GM19043 (cell line): ENCODE measurements around the gene ABCD1.
"Not testable (repeated sequence)": the region's sequence is repeated elsewhere in the genome, so short reads cannot be mapped to it uniquely, and the experiment has no call there.

ENCODE experiments used
- ATAC-seq: cut with Tn5 transposase; IDR thresholded peaks from one replicate; pipeline ENCODE4 v1.9.1; 2021; ENCODE audit warnings: low read depth; ENCODE audit not compliant: unreplicated experiment

ABCD1 gene

GRCh38 chrX:153731117-153731844 lies 6.6 kb downstream of the ABCD1 start:
- no peak for ATAC-seq

- ATAC-seq = no peak
Observed at GRCh38 chrX:153731845-153732215, 7.2 kb downstream of the ABCD1 start.

- no peak for ATAC-seq
Observed at GRCh38 chrX:153732401-153732800, 7.7 kb downstream of the ABCD1 start.

GRCh38 chrX:153733651-153734240 lies 9.1 kb downstream of the ABCD1 start:
- no peak for ATAC-seq

DNA sequence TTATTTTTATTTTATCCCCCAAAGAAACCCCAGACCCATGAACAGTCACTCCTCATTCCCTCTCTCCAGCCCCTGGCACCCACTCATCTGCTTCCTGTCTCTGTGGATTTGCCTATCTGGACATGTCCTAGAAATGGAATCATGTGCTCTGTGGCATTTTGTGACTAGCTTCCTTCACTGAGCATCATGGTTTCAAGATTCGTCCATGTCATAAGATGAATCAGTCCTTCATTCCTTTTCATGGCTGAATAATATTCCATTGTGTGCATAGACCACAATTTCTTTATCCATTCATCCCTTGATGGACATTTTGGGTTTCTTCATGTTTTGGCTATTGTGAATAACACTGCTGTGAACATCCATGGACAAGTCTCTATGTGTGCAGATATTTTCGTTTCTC lies 10.2 kb downstream of the ABCD1 start:
- no peak for ATAC-seq

DNA sequence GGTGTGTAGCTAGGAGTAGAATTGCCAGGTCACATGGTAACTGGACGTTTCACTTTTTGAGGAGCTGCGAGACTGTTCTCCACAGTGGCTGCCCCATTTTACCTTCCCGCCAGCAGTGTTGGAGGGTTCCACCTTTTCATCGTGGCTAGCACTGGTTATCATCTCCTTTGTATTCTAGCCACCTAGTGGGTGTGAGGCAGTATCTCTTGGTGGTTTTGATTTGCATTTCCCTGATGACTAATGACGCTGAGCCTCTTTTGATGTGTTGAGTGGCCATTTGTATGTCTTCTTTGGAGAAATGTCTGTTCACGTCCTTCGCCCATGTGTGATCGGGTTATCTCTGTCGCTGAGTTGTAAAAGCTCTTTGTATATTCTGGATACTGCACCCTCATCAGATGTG lies 10.6 kb downstream of the ABCD1 start:
- no peak for ATAC-seq

GRCh38 chrX:153736071-153736820 lies 11.6 kb downstream of the ABCD1 start:
- ATAC-seq = no peak

DNA sequence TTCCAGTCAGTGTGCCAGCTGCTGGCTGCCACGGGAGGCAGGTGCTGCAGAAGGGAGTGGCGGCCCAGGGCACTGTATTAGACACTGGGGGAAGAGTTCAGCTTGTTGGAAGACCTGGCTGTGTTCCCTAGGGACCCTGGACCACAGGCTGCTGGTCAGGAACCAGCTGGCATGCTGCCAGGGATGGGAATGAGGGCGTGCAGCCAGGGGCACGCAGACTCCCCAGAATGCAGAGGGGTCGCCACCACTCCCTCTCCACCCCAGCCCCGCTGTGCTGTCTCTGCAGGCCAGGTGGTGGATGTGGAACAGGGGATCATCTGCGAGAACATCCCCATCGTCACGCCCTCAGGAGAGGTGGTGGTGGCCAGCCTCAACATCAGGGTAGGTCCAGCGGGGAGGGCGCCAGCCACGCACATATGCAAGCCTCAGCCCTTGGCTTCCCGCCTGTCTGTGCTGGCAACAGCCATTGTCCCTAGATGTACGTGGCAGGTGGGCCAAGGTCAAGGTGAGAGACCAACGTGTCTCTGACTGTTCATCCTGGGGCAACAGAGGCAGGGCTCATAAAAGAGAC lies 12.3 kb downstream of the ABCD1 start:
- ATAC-seq = no peak

- ATAC-seq = no peak
Observed at GRCh38 chrX:153738056-153738605, 13.5 kb downstream of the ABCD1 start.

DNA sequence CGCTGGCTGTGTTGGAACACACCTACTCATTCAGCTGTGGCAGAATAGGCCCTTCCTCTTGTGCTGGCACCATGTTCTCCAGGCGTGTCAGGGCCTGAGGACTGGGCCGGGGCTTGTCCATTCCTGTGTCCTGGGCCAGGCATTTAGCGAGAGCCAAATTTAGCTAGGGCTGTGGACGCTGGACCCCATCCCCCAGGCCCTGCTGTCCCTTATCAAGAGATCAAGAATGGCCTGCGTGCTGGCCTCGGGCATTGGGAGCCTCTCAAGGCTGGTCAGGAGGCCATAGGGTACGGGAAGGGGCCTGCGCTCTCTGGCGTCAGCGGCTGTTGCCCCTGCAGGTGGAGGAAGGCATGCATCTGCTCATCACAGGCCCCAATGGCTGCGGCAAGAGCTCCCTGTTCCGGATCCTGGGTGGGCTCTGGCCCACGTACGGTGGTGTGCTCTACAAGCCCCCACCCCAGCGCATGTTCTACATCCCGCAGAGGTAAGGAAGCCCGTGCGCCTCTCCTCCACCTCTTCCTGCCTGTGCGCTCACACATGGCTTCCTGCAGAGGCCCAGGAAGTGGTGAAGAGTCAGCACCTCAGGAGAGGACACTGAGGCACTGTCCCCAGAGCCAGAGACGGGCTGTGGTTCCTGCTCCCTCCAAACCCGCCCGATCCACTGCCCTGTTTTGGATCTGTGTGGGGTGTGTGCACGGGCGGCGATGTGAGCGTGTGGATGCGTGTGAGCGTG lies 15.3 kb downstream of the ABCD1 start:
- no peak for ATAC-seq

DNA sequence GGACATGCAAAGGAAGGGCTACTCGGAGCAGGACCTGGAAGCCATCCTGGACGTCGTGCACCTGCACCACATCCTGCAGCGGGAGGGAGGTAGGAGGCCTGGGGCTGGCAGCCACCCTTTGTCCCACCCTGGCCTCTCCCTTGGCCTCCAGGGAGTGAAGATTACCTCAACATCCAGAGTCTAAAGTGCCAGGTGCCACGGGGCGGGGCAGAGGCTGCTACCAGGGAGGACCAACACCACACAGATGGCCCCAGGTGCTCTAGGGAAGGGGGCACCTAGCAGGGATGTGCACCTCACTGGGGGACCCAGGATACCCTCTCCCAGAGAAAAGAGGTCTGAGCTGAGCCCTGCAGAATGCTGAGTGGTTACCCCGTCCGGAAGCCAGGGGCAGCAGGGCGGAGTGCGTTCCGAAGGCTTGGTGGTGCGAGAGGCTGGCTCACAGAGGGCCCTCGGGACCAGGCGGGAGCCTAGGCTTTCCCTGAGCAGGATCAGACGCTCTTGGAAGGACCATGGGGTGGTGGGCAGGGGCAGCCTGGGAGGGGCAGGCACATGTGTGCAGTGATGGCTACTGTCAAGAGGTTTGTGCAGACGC lies 16.1 kb downstream of the ABCD1 start:
- no peak for ATAC-seq

DNA sequence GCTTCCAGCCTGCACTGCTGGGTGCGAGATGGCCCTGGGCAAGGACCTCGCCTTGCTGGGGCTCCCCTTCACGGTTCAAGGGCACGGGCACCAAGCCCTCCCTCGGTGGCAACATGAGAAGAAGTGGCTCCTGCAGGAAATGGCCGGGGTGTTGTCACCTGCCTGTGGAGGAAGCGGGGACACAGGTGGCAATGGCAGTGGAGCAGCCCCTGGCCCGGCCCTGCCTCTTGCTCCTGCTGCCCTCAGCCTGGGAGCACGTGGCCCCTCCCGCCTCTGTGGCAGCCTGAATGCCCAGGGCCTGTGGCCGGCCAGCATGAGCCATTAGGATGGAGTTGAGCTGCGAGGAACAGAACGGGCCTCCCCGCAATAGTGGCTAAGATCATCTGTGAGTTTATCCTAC lies 16.8 kb downstream of the ABCD1 start:
- ATAC-seq = no peak

DNA sequence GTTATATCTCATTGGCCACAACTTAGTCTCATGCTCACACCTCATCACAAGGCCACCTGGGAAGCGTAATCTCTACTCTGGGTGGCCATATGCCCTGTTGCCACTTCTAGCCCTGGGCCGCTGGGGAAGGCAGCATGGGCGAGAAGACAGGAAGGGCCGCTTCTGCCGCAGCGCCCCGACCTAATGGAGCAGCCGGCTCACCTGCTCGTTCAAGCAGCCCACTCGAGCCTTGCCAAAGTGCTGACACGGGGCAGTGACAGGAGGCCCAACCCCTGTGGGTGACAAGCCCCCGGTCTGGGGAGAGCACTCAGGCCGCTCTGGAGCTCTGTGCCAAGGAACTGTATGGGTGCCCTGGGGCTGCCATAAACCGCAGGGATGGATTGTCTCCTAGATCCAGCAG lies 17.5 kb downstream of the ABCD1 start:
- not testable (repeated sequence) for ATAC-seq

DNA sequence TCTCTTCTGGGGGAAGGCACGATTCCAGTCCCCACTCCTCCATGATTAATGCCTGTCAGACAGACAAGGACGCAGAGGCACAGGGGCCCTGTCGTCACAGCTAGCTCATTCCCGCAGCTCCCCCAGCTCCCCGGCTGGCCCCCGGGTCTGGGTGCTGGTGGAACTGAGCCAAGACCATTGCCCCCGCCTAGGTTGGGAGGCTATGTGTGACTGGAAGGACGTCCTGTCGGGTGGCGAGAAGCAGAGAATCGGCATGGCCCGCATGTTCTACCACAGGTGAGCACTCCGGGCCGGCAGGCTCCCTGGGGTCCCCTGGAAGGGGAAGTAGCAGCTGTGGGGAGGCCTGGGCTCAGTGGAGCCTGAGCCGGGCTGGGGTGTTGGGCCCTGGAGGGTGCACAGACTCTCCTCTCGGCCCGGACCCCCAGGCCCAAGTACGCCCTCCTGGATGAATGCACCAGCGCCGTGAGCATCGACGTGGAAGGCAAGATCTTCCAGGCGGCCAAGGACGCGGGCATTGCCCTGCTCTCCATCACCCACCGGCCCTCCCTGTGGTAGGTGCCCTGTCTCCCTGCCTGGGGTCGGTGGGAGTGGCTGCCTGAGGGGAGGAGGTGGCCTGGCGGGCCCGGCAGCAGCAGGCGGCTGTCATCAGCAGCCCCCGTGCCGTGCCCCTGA lies 18.3 kb downstream of the ABCD1 start:
- not testable (repeated sequence) for ATAC-seq

DNA sequence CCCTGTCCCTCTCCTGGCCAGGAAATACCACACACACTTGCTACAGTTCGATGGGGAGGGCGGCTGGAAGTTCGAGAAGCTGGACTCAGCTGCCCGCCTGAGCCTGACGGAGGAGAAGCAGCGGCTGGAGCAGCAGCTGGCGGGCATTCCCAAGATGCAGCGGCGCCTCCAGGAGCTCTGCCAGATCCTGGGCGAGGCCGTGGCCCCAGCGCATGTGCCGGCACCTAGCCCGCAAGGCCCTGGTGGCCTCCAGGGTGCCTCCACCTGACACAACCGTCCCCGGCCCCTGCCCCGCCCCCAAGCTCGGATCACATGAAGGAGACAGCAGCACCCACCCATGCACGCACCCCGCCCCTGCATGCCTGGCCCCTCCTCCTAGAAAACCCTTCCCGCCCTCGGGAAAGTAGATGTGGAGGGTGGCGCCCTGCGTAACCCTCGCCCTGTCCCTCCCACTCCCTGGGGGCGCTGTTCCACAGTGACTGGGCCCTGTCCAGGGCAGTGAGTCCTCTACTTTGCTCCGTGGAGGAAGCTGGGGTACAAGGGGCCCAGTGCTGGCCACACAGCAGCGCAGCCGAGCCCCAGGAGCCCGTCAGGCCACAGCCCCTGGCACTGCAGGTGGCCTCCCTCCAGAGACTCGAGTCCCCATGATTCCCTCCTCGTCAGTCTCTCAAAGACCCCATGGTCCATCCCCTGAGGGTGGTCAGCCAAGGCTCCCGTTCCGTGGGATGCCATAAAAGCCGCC lies 19.0 kb downstream of the ABCD1 start:
- ATAC-seq = not testable (repeated sequence)

- ATAC-seq = no peak
Observed at GRCh38 chrX:153744210-153745066, 19.8 kb downstream of the ABCD1 start.

- ATAC-seq = not testable (repeated sequence)
Observed at GRCh38 chrX:153745067-153745433, 20.4 kb downstream of the ABCD1 start.

DNA sequence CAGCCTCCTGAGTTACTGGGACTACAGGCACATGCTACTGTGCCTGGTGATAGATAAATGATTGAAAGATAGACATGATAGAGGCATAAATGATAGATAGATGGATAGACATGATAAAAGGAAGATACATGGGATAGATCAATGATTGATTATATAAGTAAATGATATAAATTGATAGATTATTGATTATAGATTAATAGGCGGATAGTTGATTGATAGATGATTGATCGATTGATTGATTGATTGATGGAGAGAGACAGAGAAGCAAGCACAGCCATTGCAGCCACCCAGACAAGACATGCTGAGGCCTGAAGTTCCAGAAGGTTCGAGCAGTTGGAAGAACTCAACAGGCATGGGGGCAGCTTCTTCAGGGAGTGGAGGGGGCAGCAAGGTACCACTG lies 21.7 kb downstream of the ABCD1 start:
- no peak for ATAC-seq
